ENCODE data around the gene RNF141.

The RNF141 gene

GRCh38 chr11:10558288-10558687 is 17.3 kb upstream of the RNF141 start:
- no peak for DNase-seq

GRCh38 chr11:10556590-10556989 is 15.6 kb upstream of the RNF141 start:
- DNase-seq, result no peak

- no peak for DNase-seq
Measured at GRCh38 chr11:10551845-10552352, 10.9 kb upstream of the RNF141 start.

- no peak for DNase-seq
Measured at GRCh38 chr11:10551290-10551592, 10.3 kb upstream of the RNF141 start.

- no peak for DNase-seq
Measured at GRCh38 chr11:10550503-10551289, 9.7 kb upstream of the RNF141 start.

GRCh38 chr11:10544491-10545465 is 3.8 kb upstream of the RNF141 start:
- DNase-seq, result no peak

GRCh38 chr11:10543782-10544181 is 2.8 kb upstream of the RNF141 start:
- DNase-seq, result no peak

GRCh38 chr11:10542776-10543175 is 1.8 kb upstream of the RNF141 start:
- no peak for DNase-seq

- no peak for DNase-seq
Measured at GRCh38 chr11:10541561-10541930, 559 bp upstream of the RNF141 start.

GRCh38 chr11:10540546-10540914 is 457 bp downstream of the RNF141 start:
- DNase-seq, result no peak

- DNase-seq, result no peak
Measured at GRCh38 chr11:10539339-10539738, 1.6 kb downstream of the RNF141 start.

- no peak for DNase-seq
Measured at GRCh38 chr11:10538924-10539323, 2.1 kb downstream of the RNF141 start.

- no peak for DNase-seq
Measured at GRCh38 chr11:10537600-10537999, 3.4 kb downstream of the RNF141 start.

- no peak for DNase-seq
Measured at GRCh38 chr11:10534316-10534715, 6.7 kb downstream of the RNF141 start.

GRCh38 chr11:10533323-10533722 is 7.7 kb downstream of the RNF141 start:
- no peak for DNase-seq

- DNase-seq, result no peak
Measured at GRCh38 chr11:10532526-10532925, 8.5 kb downstream of the RNF141 start.

- DNase-seq, result no peak
Measured at GRCh38 chr11:10529279-10529678, 11.7 kb downstream of the RNF141 start.

- no peak for DNase-seq
Measured at GRCh38 chr11:10528121-10528520, 12.9 kb downstream of the RNF141 start.

GRCh38 chr11:10526974-10527918 is 13.7 kb downstream of the RNF141 start:
- DNase-seq, result no peak

- no peak for DNase-seq
Measured at GRCh38 chr11:10524471-10524870, 16.5 kb downstream of the RNF141 start.

GRCh38 chr11:10522921-10523320 is 18.1 kb downstream of the RNF141 start:
- DNase-seq, result no peak

- DNase-seq, result no peak
Measured at GRCh38 chr11:10522276-10522675, 18.7 kb downstream of the RNF141 start.

- DNase-seq, result no peak
Measured at GRCh38 chr11:10520562-10520961, 20.4 kb downstream of the RNF141 start.
